ENCODE results near the gene IL10RA. TPM values are rescaled to one million over a fixed set of nuclear protein-coding genes. Genes with fewer than 3 reads are reported as not detected.

Gene IL10RA
- total RNA-seq, 2 donors from 2014 or later, result 4.6 to 11.4 TPM

DNA sequence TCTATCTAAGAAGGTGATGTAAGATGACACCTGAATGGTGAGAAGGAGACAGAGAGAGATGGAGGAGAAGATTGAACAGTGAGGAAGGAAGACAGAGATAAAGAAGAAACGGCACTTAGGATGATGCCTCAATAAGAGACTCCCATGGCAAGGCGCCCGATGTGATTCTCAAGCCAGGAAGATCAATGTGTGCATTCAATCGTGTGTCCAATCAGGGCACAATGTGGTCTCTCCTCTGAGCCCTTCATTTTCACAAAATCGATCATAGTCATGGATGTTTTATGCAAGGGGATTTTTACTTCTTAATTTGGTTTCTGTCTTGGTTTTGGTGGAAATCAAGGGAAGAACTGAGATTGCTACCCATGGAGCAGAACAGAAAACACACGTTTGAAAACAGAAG lies 37.1 kb upstream of the IL10RA start:
- H3K4me1 ChIP-seq, result peaks cover 0 to 7% of the 10 kb centered on the region in 2 donors

GRCh38 chr11:117950301-117950700 lies 35.9 kb upstream of the IL10RA start:
- H3K4me3 ChIP-seq, result no peak overlapping the region
- TF ChIP-seq, protein P1, sequence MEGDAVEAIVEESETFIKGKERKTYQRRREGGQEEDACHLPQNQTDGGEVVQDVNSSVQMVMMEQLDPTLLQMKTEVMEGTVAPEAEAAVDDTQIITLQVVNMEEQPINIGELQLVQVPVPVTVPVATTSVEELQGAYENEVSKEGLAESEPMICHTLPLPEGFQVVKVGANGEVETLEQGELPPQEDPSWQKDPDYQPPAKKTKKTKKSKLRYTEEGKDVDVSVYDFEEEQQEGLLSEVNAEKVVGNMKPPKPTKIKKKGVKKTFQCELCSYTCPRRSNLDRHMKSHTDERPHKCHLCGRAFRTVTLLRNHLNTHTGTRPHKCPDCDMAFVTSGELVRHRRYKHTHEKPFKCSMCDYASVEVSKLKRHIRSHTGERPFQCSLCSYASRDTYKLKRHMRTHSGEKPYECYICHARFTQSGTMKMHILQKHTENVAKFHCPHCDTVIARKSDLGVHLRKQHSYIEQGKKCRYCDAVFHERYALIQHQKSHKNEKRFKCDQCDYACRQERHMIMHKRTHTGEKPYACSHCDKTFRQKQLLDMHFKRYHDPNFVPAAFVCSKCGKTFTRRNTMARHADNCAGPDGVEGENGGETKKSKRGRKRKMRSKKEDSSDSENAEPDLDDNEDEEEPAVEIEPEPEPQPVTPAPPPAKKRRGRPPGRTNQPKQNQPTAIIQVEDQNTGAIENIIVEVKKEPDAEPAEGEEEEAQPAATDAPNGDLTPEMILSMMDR (IDR thresholded peaks at IDR 0.05), result peak in 1 of 2 donors; percentile 24
- no peak overlapping the region for H3K27ac ChIP-seq
- peaks cover 0 to 7% of the 10 kb centered on the region in 2 donors for H3K4me1 ChIP-seq
- H3K9me3 ChIP-seq, result no peaks in the 10 kb centered on the region
- DNase-seq (ENCODE audit: low spot score), result peak; percentile 52
- no peaks in the 10 kb centered on the region for H3K36me3 ChIP-seq
- no peaks in the 10 kb centered on the region for H3K27me3 ChIP-seq

More for the DNA sequence above, 37.1 kb upstream of the IL10RA start:
- H3K36me3 ChIP-seq, result no peaks in the 10 kb centered on the region
- H3K27me3 ChIP-seq, result no peaks in the 10 kb centered on the region
- H3K4me3 ChIP-seq, result no peak overlapping the region
- DNase-seq (ENCODE audit: low spot score), result peak; percentile 54
- H3K27ac ChIP-seq, result no peak overlapping the region
- TF ChIP-seq, protein P1 (IDR thresholded peaks at IDR 0.05), result no peak
- no peaks in the 10 kb centered on the region for H3K9me3 ChIP-seq

DNA sequence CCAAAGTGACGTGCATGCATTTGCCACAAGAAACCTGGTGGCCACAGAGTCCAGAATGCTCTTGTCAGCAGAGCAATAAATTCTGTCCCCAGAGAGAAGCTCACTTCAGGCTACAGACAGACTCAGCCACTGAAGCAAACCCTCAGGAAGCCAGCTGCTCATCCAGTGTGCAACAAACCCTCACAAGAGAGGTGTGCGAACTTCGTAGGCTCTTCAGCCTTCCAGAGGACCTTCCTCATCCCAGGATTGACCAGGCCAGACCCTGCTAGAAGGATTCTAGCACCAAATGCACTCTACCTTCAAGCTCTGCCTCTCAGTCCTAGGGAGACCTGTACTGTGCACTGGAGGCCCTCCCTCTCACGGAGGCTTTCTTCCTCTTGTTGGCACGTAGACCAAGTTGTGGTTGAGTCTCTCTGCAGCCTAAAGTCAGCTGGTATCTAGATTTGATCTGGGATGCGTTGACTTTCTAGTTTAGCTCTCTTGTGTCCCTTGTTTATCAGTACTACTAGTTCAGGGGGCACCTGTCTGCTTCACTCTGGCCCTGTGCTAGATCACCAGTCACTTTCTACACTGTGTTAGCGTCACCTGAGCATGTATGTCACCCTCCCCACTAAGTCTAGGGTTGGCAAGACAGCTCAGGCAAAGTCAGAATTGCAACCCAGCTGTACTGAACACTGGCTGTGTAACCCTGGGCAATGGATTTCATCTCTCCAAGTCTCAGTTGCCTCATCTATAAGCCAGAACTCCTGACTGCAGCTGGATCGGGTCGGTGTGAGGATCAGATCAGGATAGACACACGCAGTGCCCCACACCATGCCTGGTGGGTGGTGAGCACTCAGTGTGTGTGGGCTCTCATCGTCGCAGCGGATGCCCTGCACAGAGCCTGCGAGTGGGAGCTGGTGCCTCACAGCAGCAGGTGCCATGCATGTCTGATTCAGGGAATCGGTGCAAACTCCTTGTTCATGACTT lies 34.9 kb upstream of the IL10RA start:
- no peak overlapping the region for H3K27ac ChIP-seq
- no peaks in the 10 kb centered on the region for H3K27me3 ChIP-seq
- no peak overlapping the region for H3K4me3 ChIP-seq
- peak; percentile 47 for DNase-seq (ENCODE audit: low spot score)
- TF ChIP-seq, protein P1 (IDR thresholded peaks at IDR 0.05), result no peak
- no peaks in the 10 kb centered on the region for H3K9me3 ChIP-seq
- H3K4me1 ChIP-seq, result peaks cover 0 to 6% of the 10 kb centered on the region in 2 donors
- no peaks in the 10 kb centered on the region for H3K36me3 ChIP-seq

DNA sequence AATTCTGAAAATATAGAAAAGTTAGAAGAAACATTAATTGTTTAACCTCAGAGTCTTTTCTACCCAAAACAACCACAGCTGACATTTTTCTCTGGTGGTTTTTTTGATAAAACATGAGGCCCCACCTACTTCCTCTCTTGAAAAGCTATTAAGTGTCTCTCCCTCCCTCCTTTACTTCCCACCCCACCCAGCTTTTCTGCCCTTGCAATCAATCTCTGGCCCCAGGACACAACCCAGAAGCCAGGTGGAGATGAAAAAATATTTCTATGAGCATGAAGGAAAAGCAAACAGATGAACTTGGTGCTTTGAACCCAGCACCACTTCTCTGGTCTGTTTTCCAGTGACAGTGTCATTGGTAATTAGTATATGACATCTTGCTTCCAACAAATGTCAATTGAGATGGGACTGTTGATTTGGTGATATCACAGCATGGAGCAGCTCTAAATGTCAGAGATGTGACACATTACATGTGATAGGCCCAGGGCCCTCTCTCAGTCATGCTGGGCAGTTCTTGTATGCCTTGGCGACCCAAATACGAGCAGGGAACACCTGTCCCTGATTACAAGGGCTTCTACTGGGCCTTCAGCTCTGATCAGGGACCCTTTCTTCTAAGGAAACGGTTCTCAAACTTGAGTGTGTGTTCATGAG lies 33.0 kb upstream of the IL10RA start:
- Histone ChIP-seq H3K4me3 (no peak overlapping the region), H3K27ac (no peak overlapping the region), H3K27me3 (no peaks in the 10 kb centered on the region), H3K36me3 (no peaks in the 10 kb centered on the region), H3K9me3 (no peaks in the 10 kb centered on the region), H3K4me1 (no peaks in the 10 kb centered on the region)
- DNase-seq (ENCODE audit: low spot score), result peak; percentile 34
- TF ChIP-seq, protein P1 (IDR thresholded peaks at IDR 0.05), result no peak

DNA sequence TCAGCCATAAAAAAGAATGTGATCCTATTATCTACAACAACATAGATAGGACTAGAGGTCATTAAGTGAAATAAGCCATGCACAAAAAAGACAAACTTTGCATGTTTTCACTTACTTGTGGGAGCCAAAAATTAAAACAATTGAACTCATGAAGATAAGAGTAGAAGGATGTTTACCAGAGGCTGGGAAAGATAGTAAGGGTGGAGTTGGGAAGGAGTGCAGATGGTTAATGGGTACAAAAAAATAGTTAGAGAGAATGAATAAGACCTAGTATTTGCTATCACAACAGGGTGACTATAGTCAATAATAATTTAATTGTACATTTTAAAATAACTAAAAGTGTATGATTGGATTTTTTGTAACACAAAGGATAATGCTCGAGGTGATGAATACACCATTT lies 27.2 kb upstream of the IL10RA start:
- no peak overlapping the region for H3K27ac ChIP-seq
- H3K27me3 ChIP-seq, result no peaks in the 10 kb centered on the region
- TF ChIP-seq, protein P1 (IDR thresholded peaks at IDR 0.05), result no peak

More for the DNA sequence above, 27.2 kb upstream of the IL10RA start:
- H3K4me1 ChIP-seq, result no peaks in the 10 kb centered on the region
- no peak overlapping the region for H3K4me3 ChIP-seq
- no peaks in the 10 kb centered on the region for H3K9me3 ChIP-seq
- no peaks in the 10 kb centered on the region for H3K36me3 ChIP-seq
- no peak for DNase-seq (ENCODE audit: low spot score)

Data from right atrium auricular region (tissue), 2 donors.